CD4-positive, alpha-beta memory T cell (primary cell): ENCODE data around the gene RAPH1. TPM values are rescaled to one million over a fixed set of nuclear protein-coding genes. Genes with fewer than 3 reads are reported as not detected.
"Not testable (repeated sequence)": the region's sequence is repeated elsewhere in the genome, so short reads cannot be mapped to it uniquely, and the experiment has no call there.

Source experiments
- CTCF ChIA-PET: fragments of 350-600 bp; sonication (Branson Sonifier 250); formaldehyde crosslinking; loops from one replicate; lab custom pipeline; 2021; ENCODE audit warnings: inconsistent platforms; ENCODE audit not compliant: partially characterized antibody; lab: Charles Lee
- POLR2A ChIA-PET: fragments of 350-600 bp; sonication (Branson Sonifier 250); formaldehyde crosslinking; loops from one replicate; lab custom pipeline; 2021; ENCODE audit not compliant: partially characterized antibody; lab: Charles Lee
- DNase-seq, 5 donors: peaks; one replicate each; pipeline versions ENCODE4 v3.0.0 to v3.0.0-alpha.2; 2020 to 2022; ENCODE audit warnings: mixed read lengths in 1 of 5
- H3K27ac ChIP-seq: one replicate; pipeline ENCODE4 v1.7.0; 2013; ENCODE audit warnings: low read depth, low read length
- H3K27me3 ChIP-seq: 2 replicates; pipeline ENCODE4 v1.7.0; 2013; ENCODE audit warnings: mild to moderate bottlenecking, low read length, moderate library complexity; ENCODE audit not compliant: insufficient read depth
- H3K36me3 ChIP-seq: 2 replicates; pipeline ENCODE4 v1.7.0; 2013; ENCODE audit warnings: mild to moderate bottlenecking, low read length, moderate library complexity; ENCODE audit not compliant: insufficient read depth
- H3K4me1 ChIP-seq: 2 replicates; pipeline ENCODE4 v1.7.0; 2013; ENCODE audit warnings: mild to moderate bottlenecking, low read length, moderate library complexity; ENCODE audit not compliant: insufficient read depth
- H3K4me3 ChIP-seq, 2 donors: one replicate each; pipeline ENCODE4 v1.7.0; 2013; ENCODE audit warnings: low read length in 2 of 2, mild to moderate bottlenecking in 1 of 2
- H3K9me3 ChIP-seq, 2 donors: one replicate each; pipeline ENCODE4 v1.7.0; 2013; ENCODE audit warnings: low read length in 2 of 2, control low read depth in 1 of 2; ENCODE audit not compliant: control insufficient read depth in 1 of 2
- H3K27ac Mint-ChIP-seq, 7 donors: one replicate each; pipeline ENCODE4 v1.8.0; 2020 to 2021; ENCODE audit warnings: mixed read lengths in 7 of 7, mild to moderate bottlenecking in 6 of 7, inconsistent platforms in 3 of 7, moderate library complexity in 3 of 7
- H3K27me3 Mint-ChIP-seq, 2 donors: one replicate each; pipeline ENCODE4 v1.8.0; 2020 to 2021; ENCODE audit warnings: mixed read lengths in 2 of 2
- H3K36me3 Mint-ChIP-seq, 2 donors: one replicate each; pipeline ENCODE4 v1.8.0; 2020 to 2021; ENCODE audit warnings: mixed read lengths in 2 of 2, inconsistent platforms in 1 of 2, mild to moderate bottlenecking in 1 of 2
- H3K4me1 Mint-ChIP-seq, 4 donors: one replicate each; pipeline ENCODE4 v1.8.0; 2020 to 2021; ENCODE audit warnings: mixed read lengths in 4 of 4, mild to moderate bottlenecking in 1 of 4
- H3K4me3 Mint-ChIP-seq, 8 donors: one replicate each; pipeline ENCODE4 v1.8.0; 2020 to 2021; ENCODE audit warnings: mixed read lengths in 8 of 8, mild to moderate bottlenecking in 7 of 8, moderate library complexity in 6 of 8, inconsistent platforms in 3 of 8
- H3K9me3 Mint-ChIP-seq, 8 donors: one replicate each; pipeline ENCODE4 v1.8.0; 2020 to 2021; ENCODE audit warnings: mixed read lengths in 8 of 8, mild to moderate bottlenecking in 5 of 8, inconsistent platforms in 3 of 8, moderate library complexity in 1 of 8
- intact Hi-C: fragments of 100-400 bp; cut with micrococcal nuclease; formaldehyde crosslinking; loops from one replicate; pipeline ENCODE4 v1.15.1; 2023
- polyA plus RNA-seq, 2 donors: library from polyadenylated mRNA; unstranded; fragments of 300-500 nt; fragmentation: Illumina TruSeq; gene quantifications; one replicate each; pipeline ENCODE4 v1.2.3, GENCODE V29; 2021
- total RNA-seq, 2 experiments: library from RNA; stranded (reverse); gene quantifications; one replicate each; pipeline ENCODE4 v1.2.3, GENCODE V29; 2021

The RAPH1 gene
- total and polyA plus RNA-seq, 4 experiments from 2014 or later, result 1.0 to 2.6 (median 1.6) TPM

DNA sequence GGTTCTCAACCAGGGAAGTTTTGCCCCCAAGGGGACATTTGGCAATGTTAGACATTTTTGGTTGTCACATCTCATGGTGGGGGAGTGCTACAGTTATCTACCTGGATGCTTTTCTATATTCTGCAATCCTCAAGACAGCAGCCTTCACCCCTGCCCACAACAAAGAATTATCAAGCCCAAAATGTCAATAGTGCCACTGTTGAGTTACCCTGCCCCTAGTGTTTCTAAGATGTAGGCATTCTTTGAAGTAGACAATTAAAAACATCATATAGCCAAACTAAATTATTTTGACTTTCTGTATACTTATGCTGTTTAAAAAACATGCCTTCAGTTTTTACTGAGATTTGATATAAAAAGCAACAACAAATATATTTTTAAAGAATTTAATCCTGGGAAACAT is 158.9 kb downstream of the RAPH1 start:
- H3K27me3 Mint-ChIP-seq, result no peaks in the 10 kb centered on the region
- no peak overlapping the region for H3K4me3 Mint-ChIP-seq
- no peaks in the 10 kb centered on the region for H3K9me3 Mint-ChIP-seq
- no peaks in the 10 kb centered on the region for H3K9me3 ChIP-seq
- H3K36me3 ChIP-seq, result no peaks in the 10 kb centered on the region
- H3K36me3 Mint-ChIP-seq, result peaks cover 5 to 9% of the 10 kb centered on the region in 2 donors
- no peak for DNase-seq
- ChIA-PET CTCF (no interaction called here), POLR2A (no interaction called here)
- H3K4me3 ChIP-seq, result no peak overlapping the region
- H3K27ac Mint-ChIP-seq, result no peak overlapping the region
- H3K4me1 ChIP-seq, result no peaks in the 10 kb centered on the region
- intact Hi-C loops, result no loop called here
- H3K4me1 Mint-ChIP-seq, result peaks cover 0 to 6% (median 2%) of the 10 kb centered on the region in 4 donors
- H3K27me3 ChIP-seq, result no peaks in the 10 kb centered on the region
- no peak overlapping the region for H3K27ac ChIP-seq

DNA sequence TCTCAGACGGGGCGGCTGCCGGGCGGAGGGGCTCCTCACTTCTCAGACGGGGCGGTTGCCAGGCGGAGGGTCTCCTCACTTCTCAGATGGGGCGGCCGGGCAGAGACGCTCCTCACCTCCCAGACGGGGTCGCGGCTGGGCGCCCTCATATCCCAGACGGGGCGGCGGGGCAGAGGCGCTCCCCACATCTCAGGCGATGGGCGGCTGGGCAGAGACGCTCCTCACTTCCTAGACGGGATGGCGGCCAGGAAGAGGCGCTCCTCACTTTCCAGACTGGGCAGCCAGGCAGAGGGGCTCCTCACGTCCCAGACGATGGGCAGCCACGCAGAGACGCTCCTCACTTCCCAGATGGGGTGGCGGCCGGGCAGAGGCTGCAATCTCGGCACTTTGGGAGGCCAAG is 162.4 kb downstream of the RAPH1 start:
- H3K36me3 Mint-ChIP-seq, result peaks cover 9 to 11% of the 10 kb centered on the region in 2 donors
- CTCF ChIA-PET, H3K4me3 Mint-ChIP-seq, DNase-seq, H3K9me3 ChIP-seq, intact Hi-C loops, H3K27me3 ChIP-seq, H3K27ac Mint-ChIP-seq, POLR2A ChIA-PET, H3K27me3 Mint-ChIP-seq, H3K4me1 Mint-ChIP-seq, H3K9me3 Mint-ChIP-seq, H3K4me3 ChIP-seq, H3K4me1 ChIP-seq, H3K27ac ChIP-seq, H3K36me3 ChIP-seq: not testable (repeated sequence)

DNA sequence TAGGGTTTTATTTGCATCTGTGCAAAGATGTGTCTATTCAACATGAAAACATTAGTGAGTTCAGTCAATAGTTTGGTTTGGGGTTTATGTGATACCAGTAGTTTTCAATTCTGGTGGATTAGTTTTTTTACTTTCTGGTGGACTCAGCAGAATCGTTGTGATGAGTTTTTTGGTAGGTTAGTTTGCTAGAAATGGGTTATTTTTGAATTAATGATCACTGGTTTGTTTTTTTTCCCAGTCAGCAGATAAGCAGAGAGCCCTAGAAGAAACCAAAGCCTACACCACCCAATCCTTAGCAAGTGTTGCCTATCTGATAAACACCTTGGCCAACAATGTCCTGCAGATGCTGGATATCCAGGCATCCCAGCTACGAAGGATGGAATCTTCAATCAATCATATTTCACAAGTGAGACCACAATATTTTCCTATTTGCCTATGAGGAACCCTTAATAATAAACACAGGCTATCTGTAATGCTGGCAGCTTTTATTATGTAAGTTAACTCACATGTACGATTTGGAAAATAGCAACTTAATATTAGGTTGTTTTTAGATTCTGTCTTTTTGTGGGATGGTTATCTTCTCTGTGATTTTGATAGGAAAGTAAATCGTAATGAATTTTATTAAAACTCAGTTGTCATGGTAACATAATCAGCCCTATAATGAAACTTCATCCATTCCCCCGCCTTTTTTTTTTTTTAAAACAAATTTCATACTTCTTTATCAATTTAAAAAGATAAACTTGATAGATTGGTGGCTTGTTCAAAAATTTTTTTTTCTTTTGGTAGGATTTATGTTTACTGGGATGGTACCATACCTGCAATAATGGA is 168.2 kb downstream of the RAPH1 start:
- no peaks in the 10 kb centered on the region for H3K9me3 ChIP-seq
- no peaks in the 10 kb centered on the region for H3K27me3 ChIP-seq
- DNase-seq, result no peak
- no peak overlapping the region for H3K27ac ChIP-seq
- H3K4me1 Mint-ChIP-seq, result no peaks in the 10 kb centered on the region
- no peak overlapping the region for H3K4me3 Mint-ChIP-seq
- peaks cover 3% of the 10 kb centered on the region for H3K36me3 ChIP-seq
- H3K36me3 Mint-ChIP-seq, result peaks cover 11 to 13% of the 10 kb centered on the region in 2 donors
- H3K4me3 ChIP-seq, result no peak overlapping the region
- H3K9me3 Mint-ChIP-seq, result no peaks in the 10 kb centered on the region
- H3K4me1 ChIP-seq, result no peaks in the 10 kb centered on the region
- CTCF ChIA-PET, result no interaction called here
- intact Hi-C loops, result no loop called here
- no peak overlapping the region for H3K27ac Mint-ChIP-seq
- no peaks in the 10 kb centered on the region for H3K27me3 Mint-ChIP-seq
- POLR2A ChIA-PET, result no interaction called here

DNA sequence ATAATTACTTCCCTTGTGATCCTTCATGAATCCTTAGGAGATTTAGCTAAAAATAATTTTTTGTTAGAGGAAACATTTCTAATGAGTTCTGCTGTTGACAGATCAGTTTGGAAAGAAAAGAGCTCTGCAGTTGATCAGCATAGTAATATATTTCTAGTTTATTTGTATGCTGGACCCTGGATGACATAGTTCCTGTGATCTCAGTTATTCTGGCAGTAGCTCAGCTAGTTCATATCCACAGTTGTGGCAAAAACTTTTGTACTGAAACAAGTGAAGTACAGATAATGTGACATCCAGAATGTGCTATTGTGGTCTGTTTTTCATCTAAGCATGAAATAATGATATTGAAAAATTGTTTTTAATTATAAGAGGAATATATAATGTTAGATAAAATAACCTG is 173.2 kb downstream of the RAPH1 start:
- no peaks in the 10 kb centered on the region for H3K36me3 ChIP-seq
- Mint-ChIP-seq H3K27me3 (no peaks in the 10 kb centered on the region), H3K4me3 (no peak overlapping the region), H3K36me3 (peaks cover 6 to 19% of the 10 kb centered on the region in 2 donors), H3K4me1 (peaks cover 0 to 8% (median 7%) of the 10 kb centered on the region in 4 donors), H3K9me3 (peaks cover 0 to 5% (median 0%) of the 10 kb centered on the region in 8 donors), H3K27ac (peak overlapping the region in 1 of 7 donors; percentile 65)
- ChIA-PET CTCF (interaction anchor here (0.6 to 1.2 kb wide), 2 partner anchors 18 to 23 kb away, joined by 3 read pairs; no protein-coding TSS in a partner anchor), POLR2A (interaction anchor here (1.1 kb wide), 1 partner anchor 451 kb away, joined by 3 read pairs; the partner anchor contains the start of gene WDR12)
- H3K27ac ChIP-seq, result no peak overlapping the region
- no peak overlapping the region for H3K4me3 ChIP-seq
- no peaks in the 10 kb centered on the region for H3K27me3 ChIP-seq
- no peaks in the 10 kb centered on the region for H3K9me3 ChIP-seq
- intact Hi-C loops, result no loop called here
- DNase-seq, result no peak
- H3K4me1 ChIP-seq, result no peaks in the 10 kb centered on the region

DNA sequence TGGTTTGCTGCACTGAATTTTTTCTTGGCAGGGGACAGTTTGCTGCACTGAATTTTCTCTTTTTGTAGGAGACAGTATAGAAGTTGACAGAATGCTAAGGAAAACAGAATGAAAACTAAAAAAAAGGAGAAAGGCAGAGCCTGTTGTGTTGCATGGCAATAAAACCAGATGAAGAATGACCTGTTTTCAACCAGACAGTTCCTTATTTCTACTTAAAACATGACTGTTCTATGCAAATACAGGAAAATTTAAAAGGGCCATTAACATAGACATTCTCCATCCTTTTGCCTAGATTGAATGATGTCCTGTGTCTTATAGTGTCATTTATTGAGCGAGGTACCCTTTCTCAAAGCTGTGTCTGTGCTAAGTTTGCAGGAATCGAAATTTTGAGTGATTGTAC is 173.6 kb downstream of the RAPH1 start:
- Histone ChIP-seq H3K36me3 (no peaks in the 10 kb centered on the region), H3K4me3 (no peak overlapping the region), H3K27me3 (no peaks in the 10 kb centered on the region), H3K9me3 (no peaks in the 10 kb centered on the region), H3K27ac (no peak overlapping the region), H3K4me1 (no peaks in the 10 kb centered on the region)
- Mint-ChIP-seq H3K36me3 (peaks cover 3 to 14% of the 10 kb centered on the region in 2 donors), H3K27me3 (no peaks in the 10 kb centered on the region), H3K4me3 (peak overlapping the region in 1 of 8 donors; percentile 7), H3K27ac (peak overlapping the region in 1 of 7 donors; percentile 65), H3K4me1 (peaks cover 0 to 8% (median 7%) of the 10 kb centered on the region in 4 donors), H3K9me3 (peaks cover 0 to 5% (median 0%) of the 10 kb centered on the region in 8 donors)
- no peak for DNase-seq
- ChIA-PET POLR2A (interaction anchor here (1.1 kb wide), 1 partner anchor 450 kb away, joined by 3 read pairs; the partner anchor contains the start of gene WDR12), CTCF (interaction anchor here (1.2 kb wide), 1 partner anchor 17 kb away, joined by 3 read pairs; no protein-coding TSS in a partner anchor)
- intact Hi-C loops, result no loop called here

DNA sequence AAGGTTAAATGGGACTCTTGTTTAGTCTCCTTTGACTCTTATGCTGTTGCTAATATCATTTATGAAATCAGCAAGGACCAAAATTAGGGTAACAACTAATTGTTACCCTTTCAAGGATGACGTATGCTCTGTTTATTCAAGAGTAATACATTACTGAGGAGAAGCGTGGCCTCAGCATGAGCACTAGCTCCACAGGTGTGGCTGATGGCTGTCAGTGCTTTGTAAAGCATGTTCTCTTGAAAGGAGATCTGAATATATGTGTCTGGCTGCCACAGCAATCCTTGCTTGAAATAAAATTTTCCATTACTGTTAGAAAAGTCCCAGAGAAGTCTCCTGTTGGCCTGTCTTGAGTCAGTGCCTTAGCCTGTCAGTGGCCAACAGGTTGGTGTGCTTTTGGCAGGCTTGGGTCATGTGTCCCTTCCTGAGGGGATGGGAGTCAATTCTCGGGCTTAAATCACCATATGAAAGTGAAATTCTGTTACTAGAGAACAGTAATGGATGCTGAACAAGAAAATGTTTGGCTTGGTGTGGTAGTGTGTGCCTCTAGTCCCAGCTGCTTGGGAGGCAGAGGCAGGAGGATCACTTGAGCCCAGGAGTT is 174.2 kb downstream of the RAPH1 start:
- Histone ChIP-seq H3K27ac (no peak overlapping the region), H3K36me3 (no peaks in the 10 kb centered on the region), H3K4me3 (no peak overlapping the region), H3K9me3 (no peaks in the 10 kb centered on the region), H3K4me1 (no peaks in the 10 kb centered on the region), H3K27me3 (no peaks in the 10 kb centered on the region)
- intact Hi-C loops, result no loop called here
- Mint-ChIP-seq H3K4me1 (peaks cover 0 to 9% (median 7%) of the 10 kb centered on the region in 4 donors), H3K36me3 (peaks cover 4 to 15% of the 10 kb centered on the region in 2 donors), H3K27me3 (no peaks in the 10 kb centered on the region), H3K9me3 (peaks cover 0 to 5% (median 0%) of the 10 kb centered on the region in 8 donors), H3K4me3 (no peak overlapping the region), H3K27ac (no peak overlapping the region)
- no peak for DNase-seq
- CTCF ChIA-PET, result interaction anchor here (1.2 kb wide), 1 partner anchor 17 kb away, joined by 3 read pairs; no protein-coding TSS in a partner anchor
- POLR2A ChIA-PET, result interaction anchor here (1.1 kb wide), 1 partner anchor 450 kb away, joined by 3 read pairs; the partner anchor contains the start of gene WDR12

DNA sequence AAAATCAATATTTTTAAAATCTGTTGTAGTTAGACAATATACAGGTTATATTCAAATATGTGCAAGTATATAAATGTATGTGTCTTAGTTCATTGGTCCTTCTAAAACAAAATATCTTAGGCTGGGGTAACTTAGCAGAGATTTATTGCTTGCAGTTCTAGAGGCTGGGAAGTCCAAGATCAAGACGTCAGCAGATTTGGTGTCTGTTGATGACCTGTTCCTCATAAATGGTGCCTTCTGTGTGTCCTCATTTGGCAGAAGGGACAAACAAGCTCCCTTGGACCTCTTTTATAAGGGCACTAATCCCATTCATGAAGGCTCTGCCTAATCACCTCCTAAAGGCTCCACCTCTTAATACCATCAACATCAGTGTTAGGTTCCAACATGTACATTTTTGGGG is 175.7 kb downstream of the RAPH1 start:
- no peak for DNase-seq
- POLR2A ChIA-PET, result no interaction called here
- no peaks in the 10 kb centered on the region for H3K27me3 Mint-ChIP-seq
- intact Hi-C loops, result no loop called here
- H3K36me3 Mint-ChIP-seq, result peaks cover 6 to 24% of the 10 kb centered on the region in 2 donors
- H3K27ac Mint-ChIP-seq, result no peak overlapping the region
- H3K27ac ChIP-seq, result no peak overlapping the region
- H3K4me1 Mint-ChIP-seq, result peaks cover 0 to 11% (median 7%) of the 10 kb centered on the region in 4 donors
- H3K27me3 ChIP-seq, result no peaks in the 10 kb centered on the region
- no peaks in the 10 kb centered on the region for H3K4me1 ChIP-seq
- H3K36me3 ChIP-seq, result no peaks in the 10 kb centered on the region
- no peaks in the 10 kb centered on the region for H3K9me3 ChIP-seq
- H3K4me3 ChIP-seq, result no peak overlapping the region
- peaks cover 0 to 5% (median 0%) of the 10 kb centered on the region in 8 donors for H3K9me3 Mint-ChIP-seq
- CTCF ChIA-PET, result no interaction called here
- H3K4me3 Mint-ChIP-seq, result no peak overlapping the region
